GM12801 (cell line): ENCODE measurements around the gene CCDC63.

Experiments used
- TF ChIP-seq, protein P1 (sequence below): IDR thresholded peaks from one replicate; pipeline ENCODE4 v1.5.1; 2011; ENCODE audit warnings: control low read depth; ENCODE audit not compliant: insufficient read length; ENCODE audit errors: extremely low read depth

Gene CCDC63

GRCh38 chr12:110846615-110847566, at the start of gene CCDC63:
Gene CCDC63 (plus strand): TSS chr12:110846987. CDS start chr12:110852955, 5,968 bp downstream.
- TF ChIP-seq, protein P1, sequence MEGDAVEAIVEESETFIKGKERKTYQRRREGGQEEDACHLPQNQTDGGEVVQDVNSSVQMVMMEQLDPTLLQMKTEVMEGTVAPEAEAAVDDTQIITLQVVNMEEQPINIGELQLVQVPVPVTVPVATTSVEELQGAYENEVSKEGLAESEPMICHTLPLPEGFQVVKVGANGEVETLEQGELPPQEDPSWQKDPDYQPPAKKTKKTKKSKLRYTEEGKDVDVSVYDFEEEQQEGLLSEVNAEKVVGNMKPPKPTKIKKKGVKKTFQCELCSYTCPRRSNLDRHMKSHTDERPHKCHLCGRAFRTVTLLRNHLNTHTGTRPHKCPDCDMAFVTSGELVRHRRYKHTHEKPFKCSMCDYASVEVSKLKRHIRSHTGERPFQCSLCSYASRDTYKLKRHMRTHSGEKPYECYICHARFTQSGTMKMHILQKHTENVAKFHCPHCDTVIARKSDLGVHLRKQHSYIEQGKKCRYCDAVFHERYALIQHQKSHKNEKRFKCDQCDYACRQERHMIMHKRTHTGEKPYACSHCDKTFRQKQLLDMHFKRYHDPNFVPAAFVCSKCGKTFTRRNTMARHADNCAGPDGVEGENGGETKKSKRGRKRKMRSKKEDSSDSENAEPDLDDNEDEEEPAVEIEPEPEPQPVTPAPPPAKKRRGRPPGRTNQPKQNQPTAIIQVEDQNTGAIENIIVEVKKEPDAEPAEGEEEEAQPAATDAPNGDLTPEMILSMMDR = no peak

- TF ChIP-seq, protein P1 = no peak
These were observed 48.3 kb upstream of the CCDC63 start for GRCh38 chr12:110798461-110798860.

DNA sequence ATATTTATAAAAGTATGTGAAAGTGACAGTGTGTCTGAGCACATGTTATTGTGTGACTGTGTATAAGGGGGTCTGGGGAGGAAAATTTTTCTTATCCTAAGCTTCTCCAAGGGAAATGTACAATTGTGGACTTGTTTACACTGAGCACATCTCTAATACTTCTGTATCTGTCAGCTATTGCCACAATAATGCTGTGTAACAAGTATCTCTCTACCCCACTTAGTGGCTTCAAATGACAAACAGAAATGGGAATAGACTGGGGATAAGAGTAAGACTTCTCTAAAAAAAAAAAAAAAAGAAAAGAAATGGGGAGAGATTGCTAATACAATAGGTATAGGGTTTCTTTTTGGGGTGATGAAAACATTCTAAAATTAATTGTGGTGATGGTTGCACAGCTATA, 44.3 kb upstream of the CCDC63 start:
- TF ChIP-seq, protein P1 = no peak

- TF ChIP-seq, protein P1 = no peak
These were observed 42.4 kb upstream of the CCDC63 start for GRCh38 chr12:110804406-110804805.

DNA sequence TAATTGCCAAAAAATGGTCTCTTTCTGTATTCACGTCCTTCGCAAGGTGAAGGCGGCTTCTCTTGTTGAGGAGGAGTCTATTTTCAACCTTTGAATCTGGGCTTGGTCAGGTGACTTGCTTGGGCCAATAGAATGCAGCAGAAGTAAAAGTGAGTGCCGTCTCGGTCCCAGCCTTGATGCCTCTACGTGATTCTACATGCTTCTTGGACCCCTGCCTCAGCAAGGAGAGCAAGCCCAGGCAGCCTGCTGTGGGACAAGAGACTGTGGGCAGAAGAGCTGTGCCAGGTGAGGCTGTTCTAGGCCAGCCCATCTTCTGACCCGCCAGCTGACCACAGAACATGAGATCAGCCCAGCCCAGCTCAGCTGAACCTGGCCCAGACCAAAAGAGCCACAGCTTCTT, 39.1 kb upstream of the CCDC63 start:
- TF ChIP-seq, protein P1 = no peak

GRCh38 chr12:110809149-110809548, 37.6 kb upstream of the CCDC63 start:
- TF ChIP-seq, protein P1 = no peak

GRCh38 chr12:110811972-110812371, 34.8 kb upstream of the CCDC63 start:
- TF ChIP-seq, protein P1 = no peak
